Ascending aorta (tissue), 2 donors: ENCODE data around the gene RABGAP1. TPM values are rescaled to one million over a fixed set of nuclear protein-coding genes. Genes with fewer than 3 reads are reported as not detected.
A peak's percentile ranks its signal among the peaks of the same experiment; 100 is the strongest.

Experiments used
- DNase-seq, 2 donors: peaks; one replicate each; pipeline ENCODE4 v3.0.0-alpha.2; 2019; ENCODE audit warnings: low spot score in 2 of 2
- H3K27ac ChIP-seq, 2 donors: fragments of 200-600 bp; sonication (generic); one replicate each; pipeline ENCODE4 v1.5.1; 2016 to 2017; ENCODE audit warnings: mild to moderate bottlenecking in 1 of 2
- H3K27me3 ChIP-seq: fragments of 200-600 bp; sonication (generic); one replicate; pipeline ENCODE4 v1.5.1; 2017
- H3K36me3 ChIP-seq, 2 donors: fragments of 200-600 bp; sonication (generic); one replicate each; pipeline ENCODE4 v1.5.1; 2016
- H3K4me1 ChIP-seq, 2 donors: fragments of 200-600 bp; sonication (generic); one replicate each; pipeline ENCODE4 v1.5.1; 2016 to 2017; ENCODE audit warnings: mild to moderate bottlenecking in 1 of 2
- H3K4me3 ChIP-seq, 2 donors: fragments of 200-600 bp; sonication (generic); one replicate each; pipeline ENCODE4 v1.5.1; 2016 to 2017; ENCODE audit warnings: mild to moderate bottlenecking in 1 of 2
- H3K9me3 ChIP-seq, 2 donors: fragments of 200-600 bp; sonication (generic); one replicate each; pipeline ENCODE4 v1.5.1; 2016
- CTCF ChIP-seq, 3 experiments: fragments of 200-600 bp in 2 of 3; fragments of 450-650 bp in 1 of 3; sonication (generic) in 2 of 3; IDR thresholded peaks; one replicate each; pipeline ENCODE4 v1.5.1; 2016 to 2019; ENCODE audit warnings: antibody characterized with exemption in 3 of 3, mild to moderate bottlenecking in 1 of 3, moderate library complexity in 1 of 3
- intact Hi-C: fragments of 100-400 bp; cut with DNase I; formaldehyde crosslinking; loops from one replicate; pipeline ENCODE4 v1.15.1; 2023
- total RNA-seq: library from RNA; depleted of rRNA; stranded (reverse); fragments of >200 nt; gene quantifications from one replicate; pipeline ENCODE4 v1.1.0, GENCODE V29; 2016

Gene RABGAP1
- total RNA-seq, 1 donor from 2014 or later, result 36.5 TPM

- TF ChIP-seq CTCF (IDR thresholded peaks at IDR 0.05), result no peak
- Histone ChIP-seq H3K27me3 (no peaks in the 10 kb centered on the region), H3K27ac (no peak overlapping the region), H3K9me3 (no peaks in the 10 kb centered on the region), H3K4me3 (no peak overlapping the region), H3K36me3 (peaks cover 59 to 74% of the 10 kb centered on the region in 2 donors), H3K4me1 (peaks cover 0 to 2% of the 10 kb centered on the region in 2 donors)
- DNase-seq, result no peak
- intact Hi-C loops, result no loop called here
Observed at GRCh38 chr9:123089790-123090189, 149.0 kb downstream of the RABGAP1 start.

- Histone ChIP-seq H3K27ac (peak overlapping the region; percentile 19 to 28), H3K9me3 (no peaks in the 10 kb centered on the region), H3K36me3 (peaks cover 55 to 71% of the 10 kb centered on the region in 2 donors), H3K4me3 (no peak overlapping the region), H3K4me1 (peaks cover 0 to 2% of the 10 kb centered on the region in 2 donors), H3K27me3 (no peaks in the 10 kb centered on the region)
- DNase-seq, result no peak
- intact Hi-C loops, result no loop called here
- TF ChIP-seq CTCF (IDR thresholded peaks at IDR 0.05), result no peak
Observed at GRCh38 chr9:123090198-123090896, 149.5 kb downstream of the RABGAP1 start.

- intact Hi-C loops, result no loop called here
- DNase-seq, result no peak
- no peaks in the 10 kb centered on the region for H3K27me3 ChIP-seq
- H3K9me3 ChIP-seq, result no peaks in the 10 kb centered on the region
- TF ChIP-seq CTCF (IDR thresholded peaks at IDR 0.05), result no peak
- peaks cover 0 to 2% of the 10 kb centered on the region in 2 donors for H3K4me1 ChIP-seq
- H3K36me3 ChIP-seq, result peaks cover 57 to 71% of the 10 kb centered on the region in 2 donors
- no peak overlapping the region for H3K4me3 ChIP-seq
- peak overlapping the region; percentile 19 to 28 for H3K27ac ChIP-seq
Observed at GRCh38 chr9:123090956-123091355, 150.1 kb downstream of the RABGAP1 start.

GRCh38 chr9:123091459-123091858, 150.6 kb downstream of the RABGAP1 start:
- DNase-seq, result no peak
- Histone ChIP-seq H3K27ac (peak overlapping the region; percentile 13 to 24), H3K4me1 (peaks cover 0 to 2% of the 10 kb centered on the region in 2 donors), H3K27me3 (no peaks in the 10 kb centered on the region), H3K9me3 (no peaks in the 10 kb centered on the region), H3K4me3 (no peak overlapping the region), H3K36me3 (peaks cover 57 to 70% of the 10 kb centered on the region in 2 donors)
- TF ChIP-seq CTCF (IDR thresholded peaks at IDR 0.05), result no peak
- intact Hi-C loops, result no loop called here

- Histone ChIP-seq H3K4me3 (no peak overlapping the region), H3K36me3 (peaks cover 69 to 76% of the 10 kb centered on the region in 2 donors), H3K4me1 (peaks cover 0 to 2% of the 10 kb centered on the region in 2 donors), H3K9me3 (no peaks in the 10 kb centered on the region), H3K27me3 (no peaks in the 10 kb centered on the region), H3K27ac (no peak overlapping the region)
- intact Hi-C loops, result no loop called here
- no peak for DNase-seq
- TF ChIP-seq CTCF (IDR thresholded peaks at IDR 0.05), result no peak
Observed at GRCh38 chr9:123093141-123093540, 152.3 kb downstream of the RABGAP1 start.
